ENCODE data around the gene AQP5.

The AQP5 gene

GRCh38 chr12:49964849-49965624 is 3.4 kb downstream of the AQP5 start:
- no peak for DNase-seq (ENCODE audit: low read depth)

- DNase-seq (ENCODE audit: low read depth): no peak
Observed at GRCh38 chr12:49965836-49966235, 4.2 kb downstream of the AQP5 start.

DNA sequence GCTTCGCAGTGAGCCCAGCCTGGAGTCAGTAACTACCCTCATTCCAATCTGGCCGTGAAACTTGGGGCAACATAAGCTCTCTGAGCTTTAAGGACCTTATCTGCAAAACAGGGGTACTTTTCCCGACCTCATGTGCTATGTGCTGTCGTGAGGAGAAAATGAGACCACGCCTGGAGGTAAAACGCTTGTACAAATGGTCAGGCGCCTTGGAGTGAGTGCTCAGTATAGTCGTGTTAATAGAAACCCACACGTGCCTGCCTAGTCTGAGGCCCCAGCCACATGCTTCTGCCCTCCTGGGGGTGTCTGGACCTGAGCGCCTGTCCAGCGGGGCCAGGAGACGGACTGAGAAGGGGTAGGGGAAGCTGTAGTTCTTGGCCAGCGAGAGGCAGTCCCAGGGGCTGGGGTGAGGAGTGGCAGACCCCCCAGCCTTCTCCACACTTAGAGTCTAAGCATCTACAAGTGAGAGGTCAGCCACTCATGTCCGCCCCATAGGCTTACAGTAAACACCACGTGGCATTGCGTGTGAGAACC is 4.9 kb downstream of the AQP5 start:
- no peak for DNase-seq (ENCODE audit: low read depth)

DNA sequence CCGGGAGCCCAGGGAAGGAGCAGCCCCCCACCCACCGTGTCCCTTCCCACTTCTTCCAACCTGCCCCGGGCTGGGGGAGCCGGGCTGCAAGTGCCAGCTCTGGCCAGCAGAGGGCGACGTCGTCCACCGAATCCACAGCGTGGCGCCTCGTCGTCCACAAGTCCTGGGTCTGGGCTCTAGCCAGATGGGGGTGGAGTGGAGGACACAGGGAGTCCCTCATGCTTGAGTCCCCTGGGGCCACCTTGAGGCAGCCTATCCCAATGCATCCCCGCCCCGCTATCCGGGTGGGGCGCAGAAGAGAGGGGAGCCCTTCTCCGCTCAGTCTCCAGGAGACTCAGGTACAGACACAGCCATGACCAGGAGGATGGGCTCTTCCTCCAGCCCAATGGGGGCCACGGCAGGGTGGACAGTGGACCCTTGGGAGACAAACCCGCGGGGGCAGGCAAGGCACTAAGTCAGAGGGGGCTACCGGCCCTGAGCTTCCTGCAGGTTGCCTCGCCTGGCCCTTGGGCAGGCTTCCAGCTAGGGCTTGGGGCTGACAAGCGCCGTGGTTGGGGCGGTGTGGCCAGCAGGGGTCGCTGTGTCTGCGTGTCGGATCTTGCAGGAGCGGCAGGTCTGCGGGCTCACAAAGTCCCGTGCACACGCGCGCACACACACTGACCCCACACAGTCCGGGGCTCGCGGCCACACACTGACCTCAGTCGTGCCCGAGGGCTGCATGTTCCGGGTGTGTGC is 5.5 kb downstream of the AQP5 start:
- peak; percentile 70 for DNase-seq (ENCODE audit: low read depth)

DNA sequence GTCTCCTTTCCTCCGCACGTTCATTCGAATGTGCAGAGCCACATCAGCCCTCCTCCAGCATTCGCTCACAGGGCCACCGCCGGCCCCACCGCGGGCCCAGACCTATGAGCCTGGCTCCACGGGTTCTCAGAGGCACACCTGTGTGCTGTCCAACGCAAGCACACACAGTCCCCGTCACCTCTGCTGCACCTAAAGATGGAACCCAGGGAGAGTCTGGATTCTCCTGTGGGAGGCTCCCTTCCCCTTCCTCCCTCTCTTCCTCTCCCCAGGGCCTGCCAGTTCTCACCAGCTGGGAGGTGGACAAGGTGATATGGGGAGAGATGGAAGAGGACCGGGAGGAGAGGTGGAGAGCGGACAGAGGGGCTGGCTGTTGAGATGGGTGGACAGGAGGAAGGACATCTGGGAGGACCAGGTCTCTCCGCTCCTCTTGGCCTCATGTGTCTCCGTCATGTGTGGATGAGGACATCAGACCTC is 6.1 kb downstream of the AQP5 start:
- no peak for DNase-seq (ENCODE audit: low read depth)

DNA sequence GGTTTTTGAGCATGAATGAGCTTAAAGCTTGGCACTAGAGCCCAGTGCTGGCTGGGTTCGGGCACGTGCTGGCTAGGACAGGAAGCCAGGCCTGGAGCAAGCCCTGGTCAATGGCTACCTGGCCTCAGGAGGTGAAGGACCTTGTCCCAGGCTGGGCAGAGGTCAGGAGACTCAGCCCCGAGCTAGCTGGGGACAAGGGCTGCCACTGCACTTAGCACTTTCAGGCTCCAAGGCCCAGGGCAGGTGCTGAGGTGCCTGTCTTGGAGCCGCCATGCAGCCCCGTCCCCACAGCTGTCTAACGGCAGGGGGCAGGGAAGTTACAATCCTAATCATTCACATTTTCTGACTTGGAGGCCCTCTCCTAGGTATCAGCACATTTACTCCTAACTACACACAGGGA is 6.8 kb downstream of the AQP5 start:
- no peak for DNase-seq (ENCODE audit: low read depth)

GRCh38 chr12:49969027-49969426 is 7.4 kb downstream of the AQP5 start:
- DNase-seq (ENCODE audit: low read depth): no peak

- DNase-seq (ENCODE audit: low read depth): no peak
Observed at GRCh38 chr12:49969651-49970429, 8.2 kb downstream of the AQP5 start.

DNA sequence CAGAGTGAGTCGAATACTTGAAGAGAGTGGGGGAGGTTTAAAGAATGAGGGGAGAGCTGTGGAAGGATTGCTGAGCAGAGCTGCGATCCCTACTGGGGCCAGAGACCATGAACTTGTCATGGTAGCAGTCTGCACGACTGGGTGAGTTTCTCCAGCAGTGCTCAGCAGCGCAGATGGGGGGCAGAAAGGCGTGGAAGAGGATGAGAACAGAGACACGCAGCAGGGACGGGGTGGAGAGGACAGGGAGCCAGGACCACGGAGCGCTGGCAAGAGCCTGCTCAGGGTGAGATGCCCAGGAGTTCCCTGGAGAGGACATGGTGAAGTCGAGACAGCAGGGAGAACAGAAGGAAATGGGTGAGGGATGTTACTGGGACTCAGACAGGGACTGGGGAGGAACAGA is 9.0 kb downstream of the AQP5 start:
- no peak for DNase-seq (ENCODE audit: low read depth)

- no peak for DNase-seq (ENCODE audit: low read depth)
Observed at GRCh38 chr12:49971141-49971540, 9.5 kb downstream of the AQP5 start.

- no peak for DNase-seq (ENCODE audit: low read depth)
Observed at GRCh38 chr12:49972129-49972528, 10.5 kb downstream of the AQP5 start.

- DNase-seq (ENCODE audit: low read depth): no peak
Observed at GRCh38 chr12:49972641-49973360, 11.1 kb downstream of the AQP5 start, which contains the start of gene AQP6. Gene AQP6 (plus strand): TSS chr12:49972947. CDS start chr12:49973174, 227 bp downstream.

- DNase-seq (ENCODE audit: low read depth): no peak
Observed at GRCh38 chr12:49973361-49973830, 11.7 kb downstream of the AQP5 start.

DNA sequence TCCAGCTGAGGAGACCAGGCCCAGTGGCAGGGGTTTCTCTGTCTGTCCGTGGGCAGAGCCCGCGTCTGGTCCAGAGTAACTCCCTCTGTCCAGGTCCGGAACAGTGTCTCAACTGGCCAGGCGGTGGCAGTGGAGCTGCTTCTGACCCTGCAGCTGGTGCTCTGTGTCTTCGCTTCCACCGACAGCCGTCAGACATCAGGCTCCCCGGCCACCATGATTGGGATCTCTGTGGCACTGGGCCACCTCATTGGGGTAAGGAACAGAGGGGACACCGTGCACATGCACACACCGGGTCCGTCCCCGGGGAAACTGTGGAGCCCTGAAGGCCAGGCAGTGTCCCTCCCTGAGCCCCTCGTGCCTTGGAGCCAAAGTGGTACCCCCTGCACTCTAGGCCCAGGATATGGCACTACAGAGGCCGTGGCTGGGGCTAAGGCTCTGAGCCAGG is 12.6 kb downstream of the AQP5 start:
- DNase-seq (ENCODE audit: low read depth): no peak

GRCh38 chr12:49974677-49975317 is 13.1 kb downstream of the AQP5 start:
- no peak for DNase-seq (ENCODE audit: low read depth)

- DNase-seq (ENCODE audit: low read depth): no peak
Observed at GRCh38 chr12:49975318-49975761, 13.7 kb downstream of the AQP5 start.

- no peak for DNase-seq (ENCODE audit: low read depth)
Observed at GRCh38 chr12:49976557-49976956, 14.9 kb downstream of the AQP5 start.

- DNase-seq (ENCODE audit: low read depth): no peak
Observed at GRCh38 chr12:49978125-49978524, 16.5 kb downstream of the AQP5 start.

GRCh38 chr12:49979016-49979586 is 17.4 kb downstream of the AQP5 start:
- no peak for DNase-seq (ENCODE audit: low read depth)

DNA sequence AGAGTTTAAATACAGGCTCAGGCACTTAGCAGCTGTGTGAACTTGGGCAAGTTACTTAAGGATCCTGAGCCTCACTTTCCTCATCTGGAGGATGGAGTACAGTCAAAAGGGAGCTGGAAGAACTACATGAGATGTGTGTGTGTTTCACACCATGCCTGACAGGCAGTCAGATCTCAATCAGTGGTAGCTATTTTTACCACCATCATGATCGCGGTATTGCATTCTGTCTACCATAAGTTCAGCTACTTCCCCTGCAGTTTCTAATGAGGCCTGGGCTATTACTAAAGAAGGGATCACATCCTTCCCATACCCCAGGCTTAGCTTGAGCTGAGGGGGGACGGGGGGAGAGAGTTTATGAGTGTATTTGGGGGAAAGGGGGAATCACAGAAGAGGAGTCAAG is 18.1 kb downstream of the AQP5 start:
- no peak for DNase-seq (ENCODE audit: low read depth)
